Mesendoderm (in vitro differentiated cells): ENCODE results near the gene RPL10.

Experiments
- DNase-seq: peaks from one replicate; pipeline ENCODE4 v3.0.0; 2013
- H2AK5ac ChIP-seq: 2 replicates; pipeline ENCODE4 v1.6.1; 2013; ENCODE audit warnings: low read length, inconsistent platforms
- H2BK120ac ChIP-seq: 2 replicates; pipeline ENCODE4 v1.6.1; 2013; ENCODE audit warnings: low read depth, mild to moderate bottlenecking, low read length, moderate library complexity, mixed read lengths
- H2BK15ac ChIP-seq: replicated peaks from 2 replicates; pipeline ENCODE4 v1.6.1; 2013; ENCODE audit warnings: low read depth, mild to moderate bottlenecking, moderate library complexity
- H2BK5ac ChIP-seq: 2 replicates; pipeline ENCODE4 v1.6.1; 2013; ENCODE audit warnings: low read length, inconsistent platforms
- H3K18ac ChIP-seq: 2 replicates; pipeline ENCODE4 v1.6.1; 2013; ENCODE audit warnings: mild to moderate bottlenecking, low read length, mixed read lengths
- H3K23ac ChIP-seq: one replicate; pipeline ENCODE4 v1.6.1; 2013; ENCODE audit warnings: low read length
- H3K27ac ChIP-seq: 2 replicates; pipeline ENCODE4 v1.5.1; 2013; ENCODE audit warnings: low read depth, mild to moderate bottlenecking, inconsistent platforms, low read length, moderate library complexity
- H3K27me3 ChIP-seq: 2 replicates; pipeline ENCODE4 v1.6.1; 2013; ENCODE audit warnings: low read length, control low read depth, mild to moderate bottlenecking, inconsistent platforms; ENCODE audit not compliant: insufficient read depth, poor library complexity
- H3K36me3 ChIP-seq: 2 replicates; pipeline ENCODE4 v1.6.1; 2013; ENCODE audit warnings: low read length, inconsistent platforms; ENCODE audit not compliant: control insufficient read depth, insufficient read depth
- H3K4ac ChIP-seq: one replicate; pipeline ENCODE4 v1.6.1; 2013; ENCODE audit warnings: low read depth, mild to moderate bottlenecking, low read length, moderate library complexity
- H3K4me1 ChIP-seq: 2 replicates; pipeline ENCODE4 v1.6.1; 2013; ENCODE audit warnings: low read depth, low read length, inconsistent platforms; ENCODE audit not compliant: control insufficient read depth
- H3K4me2 ChIP-seq: 2 replicates; pipeline ENCODE4 v1.6.1; 2013; ENCODE audit warnings: low read length
- H3K4me3 ChIP-seq: 2 replicates; pipeline ENCODE4 v1.5.1; 2013; ENCODE audit warnings: mild to moderate bottlenecking, low read length
- H3K56ac ChIP-seq: one replicate; pipeline ENCODE4 v1.6.1; 2013; ENCODE audit warnings: low read length
- H3K79me1 ChIP-seq: 2 replicates; pipeline ENCODE4 v1.6.1; 2013; ENCODE audit warnings: low read length, inconsistent platforms
- H3K79me2 ChIP-seq: 2 replicates; pipeline ENCODE4 v1.6.1; 2013; ENCODE audit warnings: mild to moderate bottlenecking, low read length; ENCODE audit not compliant: control insufficient read depth, insufficient read depth
- H3K9ac ChIP-seq: 2 replicates; pipeline ENCODE4 v1.6.1; 2013; ENCODE audit warnings: low read length, inconsistent platforms
- H4K5ac ChIP-seq: one replicate; pipeline ENCODE4 v1.6.1; 2013; ENCODE audit warnings: low read length
- H4K8ac ChIP-seq: one replicate; pipeline ENCODE4 v1.6.1; 2013; ENCODE audit warnings: low read depth, mild to moderate bottlenecking, control low read depth, low read length, moderate library complexity
- WGBS: extraction: QIAGEN DNeasy Blood & Tissue Kit; methylation state at CpG from one replicate; pipeline ENCODE4 v1.1.7; 2013; ENCODE audit warnings: low lambda C conversion rate, missing lambda C conversion rate; ENCODE audit not compliant: insufficient coverage; ENCODE audit errors: extremely low coverage; 5-methylcytosine and 5-hydroxymethylcytosine counted together

Gene RPL10

GRCh38 chrX:154378799-154379568 lies 19.2 kb upstream of the RPL10 start, which contains the start of gene EMD:
Gene EMD, plus strand, starts transcription at chrX:154379295. Its CDS starts 190 bp downstream, at chrX:154379485.
- DNase-seq = peak; percentile 98
- no peak within 1 kb of the TSS for H2BK120ac ChIP-seq
- peak within 1 kb of the TSS; percentile 71 for H3K4me3 ChIP-seq
- H2BK15ac ChIP-seq = no peak within 1 kb of the TSS
- H3K79me2 ChIP-seq = peaks cover 4% of the 10 kb centered on the region
- H3K18ac ChIP-seq = peak within 1 kb of the TSS; percentile 41
- peak within 1 kb of the TSS; percentile 94 for H3K27ac ChIP-seq
- peak within 1 kb of the TSS; percentile 82 for H3K9ac ChIP-seq
- no peaks in the 10 kb centered on the region for H3K27me3 ChIP-seq
- H3K4me2 ChIP-seq = peak within 1 kb of the TSS; percentile 54
- H2AK5ac ChIP-seq = no peak within 1 kb of the TSS
- no peaks in the 10 kb centered on the region for H3K4me1 ChIP-seq
- no CpG with 5 or more reads among the region's 103 CpGs for WGBS
- peak within 1 kb of the TSS; percentile 92 for H3K4ac ChIP-seq
- no peak within 1 kb of the TSS for H4K5ac ChIP-seq
- peak within 1 kb of the TSS; percentile 88 for H3K56ac ChIP-seq
- H4K8ac ChIP-seq = no peak within 1 kb of the TSS
- no peaks in the 10 kb centered on the region for H3K36me3 ChIP-seq
- no peak within 1 kb of the TSS for H2BK5ac ChIP-seq
- no peaks in the 10 kb centered on the region for H3K79me1 ChIP-seq
- peak within 1 kb of the TSS; percentile 24 for H3K23ac ChIP-seq

GRCh38 chrX:154379569-154379951 lies 18.6 kb upstream of the RPL10 start:
- Histone ChIP-seq H2BK15ac (no peak overlapping the region), H3K9ac (peak overlapping the region; percentile 80), H3K4me1 (no peaks in the 10 kb centered on the region), H3K56ac (peak overlapping the region; percentile 86), H3K27me3 (no peaks in the 10 kb centered on the region), H2BK5ac (no peak overlapping the region), H3K79me1 (no peaks in the 10 kb centered on the region), H4K8ac (no peak overlapping the region), H3K23ac (peak overlapping the region; percentile 24), H2AK5ac (no peak overlapping the region), H3K4me2 (peak overlapping the region; percentile 54), H3K27ac (peak overlapping the region; percentile 43), H3K4ac (no peak overlapping the region), H3K36me3 (no peaks in the 10 kb centered on the region), H4K5ac (no peak overlapping the region), H3K79me2 (peaks cover 4% of the 10 kb centered on the region), H2BK120ac (no peak overlapping the region), H3K18ac (peak overlapping the region; percentile 22), H3K4me3 (peak overlapping the region; percentile 71)
- WGBS = no CpG with 5 or more reads among the region's 38 CpGs
- no peak for DNase-seq

GRCh38 chrX:154380153-154380552 lies 18.0 kb upstream of the RPL10 start:
- no peaks in the 10 kb centered on the region for H3K27me3 ChIP-seq
- no peak for DNase-seq

GRCh38 chrX:154380787-154381186 lies 17.4 kb upstream of the RPL10 start:
- Histone ChIP-seq H3K4me1 (no peaks in the 10 kb centered on the region), H2AK5ac (no peak overlapping the region), H3K79me1 (no peaks in the 10 kb centered on the region), H4K8ac (no peak overlapping the region), H2BK120ac (no peak overlapping the region), H3K4me2 (no peak overlapping the region), H3K27ac (no peak overlapping the region), H3K4ac (no peak overlapping the region), H4K5ac (no peak overlapping the region), H3K4me3 (no peak overlapping the region), H3K18ac (no peak overlapping the region), H3K9ac (peak overlapping the region; percentile 80), H3K27me3 (no peaks in the 10 kb centered on the region), H3K23ac (no peak overlapping the region), H3K56ac (peak overlapping the region; percentile 15), H2BK15ac (no peak overlapping the region), H3K36me3 (no peaks in the 10 kb centered on the region), H2BK5ac (no peak overlapping the region), H3K79me2 (peaks cover 4% of the 10 kb centered on the region)
- DNase-seq = no peak
- WGBS = no CpG with 5 or more reads among the region's 14 CpGs

More at GRCh38 chrX:154380153-154380552, 18.0 kb upstream of the RPL10 start:
- no peak overlapping the region for H3K27ac ChIP-seq
- H3K4me3 ChIP-seq = peak overlapping the region; percentile 71
- no peak overlapping the region for H4K8ac ChIP-seq
- no peak overlapping the region for H2BK15ac ChIP-seq
- no peak overlapping the region for H3K23ac ChIP-seq
- H3K56ac ChIP-seq = peak overlapping the region; percentile 86
- WGBS = no CpG with 5 or more reads among the region's 13 CpGs
- no peak overlapping the region for H2AK5ac ChIP-seq
- H3K4me1 ChIP-seq = no peaks in the 10 kb centered on the region
- H3K9ac ChIP-seq = peak overlapping the region; percentile 80
- H3K4me2 ChIP-seq = peak overlapping the region; percentile 54
- no peak overlapping the region for H2BK120ac ChIP-seq
- H2BK5ac ChIP-seq = no peak overlapping the region
- H3K4ac ChIP-seq = no peak overlapping the region
- no peak overlapping the region for H4K5ac ChIP-seq
- peaks cover 4% of the 10 kb centered on the region for H3K79me2 ChIP-seq
- no peaks in the 10 kb centered on the region for H3K36me3 ChIP-seq
- no peak overlapping the region for H3K18ac ChIP-seq
- no peaks in the 10 kb centered on the region for H3K79me1 ChIP-seq

GRCh38 chrX:154381271-154381670 lies 16.9 kb upstream of the RPL10 start:
- Histone ChIP-seq H2BK5ac (no peak overlapping the region), H3K23ac (no peak overlapping the region), H4K8ac (no peak overlapping the region), H3K4me3 (no peak overlapping the region), H3K9ac (no peak overlapping the region), H2BK120ac (no peak overlapping the region), H3K36me3 (no peaks in the 10 kb centered on the region), H3K4me2 (no peak overlapping the region), H3K79me1 (no peaks in the 10 kb centered on the region), H3K79me2 (peaks cover 4% of the 10 kb centered on the region), H3K56ac (no peak overlapping the region), H3K4ac (no peak overlapping the region), H2BK15ac (no peak overlapping the region), H3K27ac (no peak overlapping the region), H3K4me1 (no peaks in the 10 kb centered on the region), H4K5ac (no peak overlapping the region), H2AK5ac (no peak overlapping the region), H3K27me3 (no peaks in the 10 kb centered on the region), H3K18ac (no peak overlapping the region)
- no CpG with 5 or more reads among the region's 6 CpGs for WGBS
- no peak for DNase-seq
